ENCODE measurements around the gene RNASEH1. TPM values are rescaled to one million over a fixed set of nuclear protein-coding genes. Genes with fewer than 3 reads are reported as not detected.

Gene RNASEH1
- total and polyA plus RNA-seq, 2 of the 13 experiments (the other 11 are each of a cell fraction or from before 2014, with no cell fraction given): 14.5 to 57.4 TPM

- TF ChIP-seq ZNF839 (CRISPR knock-in tag; IDR thresholded peaks at IDR 0.05; ENCODE audit: borderline replicate concordance): no peak
- no peak for TF ChIP-seq RXRB (CRISPR knock-in tag; IDR thresholded peaks at IDR 0.05; ENCODE audit: borderline replicate concordance)
- TF ChIP-seq ZNF746 (CRISPR knock-in tag; IDR thresholded peaks at IDR 0.05): peak; percentile 16; the same call in 1 of the 2 replicates
- TF ChIP-seq ATF3 (CRISPR knock-in tag; IDR thresholded peaks at IDR 0.05): no peak; the same call in 1 of the 2 replicates
- TF ChIP-seq POLR2AphosphoS5 (IDR thresholded peaks at IDR 0.05; ENCODE audit: low read depth, low read length): peak; percentile 89
- no peak for TF ChIP-seq HMG20B (CRISPR knock-in tag; conservative IDR thresholded peaks at IDR 0.05)
- 0 out of 2 replicates have a peak, but pooled peaks have one; percentile 7 for TF ChIP-seq ZZZ3 (CRISPR knock-in tag; IDR thresholded peaks at IDR 0.05; ENCODE audit: borderline replicate concordance)
- peak; percentile 42; the same call in 1 of the 2 replicates for TF ChIP-seq FOXK2 (IDR thresholded peaks at IDR 0.05)
- no peak for TF ChIP-seq ZNF34 (CRISPR knock-in tag; IDR thresholded peaks at IDR 0.05; ENCODE audit: borderline replicate concordance)
- TF ChIP-seq ZNF883 (CRISPR knock-in tag; IDR thresholded peaks at IDR 0.05; ENCODE audit: not compliant biosample characterization): no peak
- peak in 1 of 2 experiments; percentile 34; a peak in 1 of 4 replicates for TF ChIP-seq NR2F1 (CRISPR knock-in tag; IDR thresholded peaks at IDR 0.05)
- TF ChIP-seq, protein P1, sequence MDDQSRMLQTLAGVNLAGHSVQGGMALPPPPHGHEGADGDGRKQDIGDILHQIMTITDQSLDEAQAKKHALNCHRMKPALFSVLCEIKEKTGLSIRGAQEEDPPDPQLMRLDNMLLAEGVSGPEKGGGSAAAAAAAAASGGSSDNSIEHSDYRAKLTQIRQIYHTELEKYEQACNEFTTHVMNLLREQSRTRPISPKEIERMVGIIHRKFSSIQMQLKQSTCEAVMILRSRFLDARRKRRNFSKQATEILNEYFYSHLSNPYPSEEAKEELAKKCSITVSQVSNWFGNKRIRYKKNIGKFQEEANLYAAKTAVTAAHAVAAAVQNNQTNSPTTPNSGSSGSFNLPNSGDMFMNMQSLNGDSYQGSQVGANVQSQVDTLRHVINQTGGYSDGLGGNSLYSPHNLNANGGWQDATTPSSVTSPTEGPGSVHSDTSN (CRISPR knock-in tag; IDR thresholded peaks at IDR 0.05; ENCODE audit: borderline replicate concordance): peak; percentile 50; the same call in 1 of the 2 replicates
- TF ChIP-seq PTBP1 (IDR thresholded peaks at IDR 0.05; ENCODE audit: low read depth, low read length, poor library complexity, severe bottlenecking): peak; percentile 35
- TF ChIP-seq, protein P2, sequence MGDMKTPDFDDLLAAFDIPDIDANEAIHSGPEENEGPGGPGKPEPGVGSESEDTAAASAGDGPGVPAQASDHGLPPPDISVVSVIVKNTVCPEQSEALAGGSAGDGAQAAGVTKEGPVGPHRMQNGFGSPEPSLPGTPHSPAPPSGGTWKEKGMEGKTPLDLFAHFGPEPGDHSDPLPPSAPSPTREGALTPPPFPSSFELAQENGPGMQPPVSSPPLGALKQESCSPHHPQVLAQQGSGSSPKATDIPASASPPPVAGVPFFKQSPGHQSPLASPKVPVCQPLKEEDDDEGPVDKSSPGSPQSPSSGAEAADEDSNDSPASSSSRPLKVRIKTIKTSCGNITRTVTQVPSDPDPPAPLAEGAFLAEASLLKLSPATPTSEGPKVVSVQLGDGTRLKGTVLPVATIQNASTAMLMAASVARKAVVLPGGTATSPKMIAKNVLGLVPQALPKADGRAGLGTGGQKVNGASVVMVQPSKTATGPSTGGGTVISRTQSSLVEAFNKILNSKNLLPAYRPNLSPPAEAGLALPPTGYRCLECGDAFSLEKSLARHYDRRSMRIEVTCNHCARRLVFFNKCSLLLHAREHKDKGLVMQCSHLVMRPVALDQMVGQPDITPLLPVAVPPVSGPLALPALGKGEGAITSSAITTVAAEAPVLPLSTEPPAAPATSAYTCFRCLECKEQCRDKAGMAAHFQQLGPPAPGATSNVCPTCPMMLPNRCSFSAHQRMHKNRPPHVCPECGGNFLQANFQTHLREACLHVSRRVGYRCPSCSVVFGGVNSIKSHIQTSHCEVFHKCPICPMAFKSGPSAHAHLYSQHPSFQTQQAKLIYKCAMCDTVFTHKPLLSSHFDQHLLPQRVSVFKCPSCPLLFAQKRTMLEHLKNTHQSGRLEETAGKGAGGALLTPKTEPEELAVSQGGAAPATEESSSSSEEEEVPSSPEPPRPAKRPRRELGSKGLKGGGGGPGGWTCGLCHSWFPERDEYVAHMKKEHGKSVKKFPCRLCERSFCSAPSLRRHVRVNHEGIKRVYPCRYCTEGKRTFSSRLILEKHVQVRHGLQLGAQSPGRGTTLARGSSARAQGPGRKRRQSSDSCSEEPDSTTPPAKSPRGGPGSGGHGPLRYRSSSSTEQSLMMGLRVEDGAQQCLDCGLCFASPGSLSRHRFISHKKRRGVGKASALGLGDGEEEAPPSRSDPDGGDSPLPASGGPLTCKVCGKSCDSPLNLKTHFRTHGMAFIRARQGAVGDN (CRISPR knock-in tag; IDR thresholded peaks at IDR 0.05): no peak; the same call in 1 of the 2 replicates
- TF ChIP-seq, protein P3, sequence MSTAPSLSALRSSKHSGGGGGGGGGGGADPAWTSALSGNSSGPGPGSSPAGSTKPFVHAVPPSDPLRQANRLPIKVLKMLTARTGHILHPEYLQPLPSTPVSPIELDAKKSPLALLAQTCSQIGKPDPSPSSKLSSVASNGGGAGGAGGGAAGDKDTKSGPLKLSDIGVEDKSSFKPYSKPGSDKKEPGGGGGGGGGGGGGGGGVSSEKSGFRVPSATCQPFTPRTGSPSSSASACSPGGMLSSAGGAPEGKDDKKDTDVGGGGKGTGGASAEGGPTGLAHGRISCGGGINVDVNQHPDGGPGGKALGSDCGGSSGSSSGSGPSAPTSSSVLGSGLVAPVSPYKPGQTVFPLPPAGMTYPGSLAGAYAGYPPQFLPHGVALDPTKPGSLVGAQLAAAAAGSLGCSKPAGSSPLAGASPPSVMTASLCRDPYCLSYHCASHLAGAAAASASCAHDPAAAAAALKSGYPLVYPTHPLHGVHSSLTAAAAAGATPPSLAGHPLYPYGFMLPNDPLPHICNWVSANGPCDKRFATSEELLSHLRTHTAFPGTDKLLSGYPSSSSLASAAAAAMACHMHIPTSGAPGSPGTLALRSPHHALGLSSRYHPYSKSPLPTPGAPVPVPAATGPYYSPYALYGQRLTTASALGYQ (CRISPR knock-in tag; IDR thresholded peaks at IDR 0.05): 0 out of 2 replicates have a peak, but pooled peaks have one; percentile 34
- TF ChIP-seq ZNF205 (CRISPR knock-in tag; IDR thresholded peaks at IDR 0.05): no peak
- 0 out of 2 replicates have a peak, but pooled peaks have one; percentile 28 for TF ChIP-seq NCOA5 (CRISPR knock-in tag; IDR thresholded peaks at IDR 0.05)
- TF ChIP-seq, protein P4, sequence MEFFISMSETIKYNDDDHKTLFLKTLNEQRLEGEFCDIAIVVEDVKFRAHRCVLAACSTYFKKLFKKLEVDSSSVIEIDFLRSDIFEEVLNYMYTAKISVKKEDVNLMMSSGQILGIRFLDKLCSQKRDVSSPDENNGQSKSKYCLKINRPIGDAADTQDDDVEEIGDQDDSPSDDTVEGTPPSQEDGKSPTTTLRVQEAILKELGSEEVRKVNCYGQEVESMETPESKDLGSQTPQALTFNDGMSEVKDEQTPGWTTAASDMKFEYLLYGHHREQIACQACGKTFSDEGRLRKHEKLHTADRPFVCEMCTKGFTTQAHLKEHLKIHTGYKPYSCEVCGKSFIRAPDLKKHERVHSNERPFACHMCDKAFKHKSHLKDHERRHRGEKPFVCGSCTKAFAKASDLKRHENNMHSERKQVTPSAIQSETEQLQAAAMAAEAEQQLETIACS (CRISPR knock-in tag; IDR thresholded peaks at IDR 0.05): 0 out of 2 replicates have a peak, but pooled peaks have one; percentile 26
- peak; percentile 48 for TF ChIP-seq TAF1 (CRISPR knock-in tag; IDR thresholded peaks at IDR 0.05)
- no peak for TF ChIP-seq FOSL1 (CRISPR knock-in tag; IDR thresholded peaks at IDR 0.05; ENCODE audit: borderline replicate concordance)
These were observed 39.5 kb downstream of the RNASEH1 start (continued) for GRCh38 chr2:3518496-3519254.

All from HepG2 (cell line).